ENCODE data around the gene GALNTL6. TPM values are rescaled to one million over a fixed set of nuclear protein-coding genes. Genes with fewer than 3 reads are reported as not detected.
"Not testable (repeated sequence)": the region's sequence is repeated elsewhere in the genome, so short reads cannot be mapped to it uniquely, and the experiment has no call there.

GALNTL6 gene
- total and polyA plus RNA-seq, 3 experiments from 2014 or later: not detected

- H3K4me3 Mint-ChIP-seq, POLR2A ChIA-PET: not testable (repeated sequence)
These were observed 1164.4 kb downstream of the GALNTL6 start for GRCh38 chr4:172977491-172978041.

GRCh38 chr4:172978848-172979247, 1165.6 kb downstream of the GALNTL6 start:
- Histone ChIP-seq H3K36me3 (ENCODE audit: insufficient read depth, low read length) (no peaks in the 10 kb centered on the region), H3K27me3 (ENCODE audit: insufficient read depth, low read length, poor library complexity, severe bottlenecking) (no peaks in the 10 kb centered on the region), H3K4me3 (ENCODE audit: low read length) (no peak overlapping the region), H3K4me1 (ENCODE audit: insufficient read depth, low read length) (no peaks in the 10 kb centered on the region), H3K27ac (ENCODE audit: low read depth, low read length) (no peak overlapping the region), H3K9me3 (ENCODE audit: low read length) (no peaks in the 10 kb centered on the region)
- no peak overlapping the region for H3K4me3 Mint-ChIP-seq
- no peaks in the 10 kb centered on the region for H3K4me1 Mint-ChIP-seq
- POLR2A ChIA-PET: no interaction called here
- H3K27ac Mint-ChIP-seq: no peak overlapping the region
- CTCF ChIA-PET: no interaction called here
- no peaks in the 10 kb centered on the region for H3K9me3 Mint-ChIP-seq
- DNase-seq: no peak
- H3K27me3 Mint-ChIP-seq: peaks cover 6 to 11% of the 10 kb centered on the region in 2 donors
- no peaks in the 10 kb centered on the region for H3K36me3 Mint-ChIP-seq

More at GRCh38 chr4:172977491-172978041, 1164.4 kb downstream of the GALNTL6 start:
- H3K36me3 ChIP-seq (ENCODE audit: insufficient read depth, low read length); H3K4me1 Mint-ChIP-seq; H3K27ac ChIP-seq (ENCODE audit: low read depth, low read length); H3K36me3 Mint-ChIP-seq; CTCF ChIA-PET; H3K4me1 ChIP-seq (ENCODE audit: insufficient read depth, low read length); DNase-seq; H3K9me3 ChIP-seq (ENCODE audit: low read length); H3K4me3 ChIP-seq (ENCODE audit: low read length); H3K27me3 ChIP-seq (ENCODE audit: insufficient read depth, low read length, poor library complexity, severe bottlenecking); H3K9me3 Mint-ChIP-seq: not testable (repeated sequence)
- peaks cover 6 to 10% of the 10 kb centered on the region in 2 donors for H3K27me3 Mint-ChIP-seq
- peak overlapping the region in 1 of 8 donors; percentile 11 for H3K27ac Mint-ChIP-seq

GRCh38 chr4:172979332-172979731, 1166.1 kb downstream of the GALNTL6 start:
- Histone ChIP-seq H3K4me1 (ENCODE audit: insufficient read depth, low read length) (no peaks in the 10 kb centered on the region), H3K36me3 (ENCODE audit: insufficient read depth, low read length) (no peaks in the 10 kb centered on the region), H3K27me3 (ENCODE audit: insufficient read depth, low read length, poor library complexity, severe bottlenecking) (no peaks in the 10 kb centered on the region), H3K27ac (ENCODE audit: low read depth, low read length) (no peak overlapping the region), H3K4me3 (ENCODE audit: low read length) (no peak overlapping the region), H3K9me3 (ENCODE audit: low read length) (no peaks in the 10 kb centered on the region)
- Mint-ChIP-seq H3K4me3 (no peak overlapping the region), H3K4me1 (no peaks in the 10 kb centered on the region), H3K27ac (no peak overlapping the region), H3K27me3 (peaks cover 10 to 16% of the 10 kb centered on the region in 2 donors), H3K36me3 (no peaks in the 10 kb centered on the region), H3K9me3 (no peaks in the 10 kb centered on the region)
- no peak for DNase-seq
- ChIA-PET POLR2A (no interaction called here), CTCF (no interaction called here)

- H3K36me3 Mint-ChIP-seq: no peaks in the 10 kb centered on the region
- no peak overlapping the region for H3K4me3 ChIP-seq (ENCODE audit: low read length)
- H3K4me1 Mint-ChIP-seq: no peaks in the 10 kb centered on the region
- H3K27me3 Mint-ChIP-seq: peaks cover 10 to 17% of the 10 kb centered on the region in 2 donors
- no peak overlapping the region for H3K27ac ChIP-seq (ENCODE audit: low read depth, low read length)
- DNase-seq: no peak
- ChIA-PET CTCF (no interaction called here), POLR2A (no interaction called here)
- H3K36me3 ChIP-seq (ENCODE audit: insufficient read depth, low read length): no peaks in the 10 kb centered on the region
- H3K4me3 Mint-ChIP-seq: no peak overlapping the region
- no peak overlapping the region for H3K27ac Mint-ChIP-seq
- H3K27me3 ChIP-seq (ENCODE audit: insufficient read depth, low read length, poor library complexity, severe bottlenecking): no peaks in the 10 kb centered on the region
- H3K4me1 ChIP-seq (ENCODE audit: insufficient read depth, low read length): no peaks in the 10 kb centered on the region
- H3K9me3 ChIP-seq (ENCODE audit: low read length): no peaks in the 10 kb centered on the region
- H3K9me3 Mint-ChIP-seq: no peaks in the 10 kb centered on the region
These were observed 1167.0 kb downstream of the GALNTL6 start for GRCh38 chr4:172980219-172980618.

- POLR2A ChIA-PET: no interaction called here
- Mint-ChIP-seq H3K9me3 (no peaks in the 10 kb centered on the region), H3K4me1 (no peaks in the 10 kb centered on the region)
These were observed 1169.0 kb downstream of the GALNTL6 start for GRCh38 chr4:172982151-172982590.

GRCh38 chr4:172983014-172983413, 1169.8 kb downstream of the GALNTL6 start:
- H3K4me1 Mint-ChIP-seq: no peaks in the 10 kb centered on the region
- POLR2A ChIA-PET: no interaction called here

More at GRCh38 chr4:172982151-172982590, 1169.0 kb downstream of the GALNTL6 start:
- Mint-ChIP-seq H3K4me3 (no peak overlapping the region), H3K27me3 (peaks cover 8 to 17% of the 10 kb centered on the region in 2 donors), H3K36me3 (no peaks in the 10 kb centered on the region), H3K27ac (no peak overlapping the region)
- CTCF ChIA-PET: no interaction called here
- H3K36me3 ChIP-seq (ENCODE audit: insufficient read depth, low read length): no peaks in the 10 kb centered on the region
- DNase-seq: no peak
- H3K9me3 ChIP-seq (ENCODE audit: low read length): no peaks in the 10 kb centered on the region
- H3K4me1 ChIP-seq (ENCODE audit: insufficient read depth, low read length): no peaks in the 10 kb centered on the region
- H3K4me3 ChIP-seq (ENCODE audit: low read length): no peak overlapping the region
- H3K27me3 ChIP-seq (ENCODE audit: insufficient read depth, low read length, poor library complexity, severe bottlenecking): no peaks in the 10 kb centered on the region
- no peak overlapping the region for H3K27ac ChIP-seq (ENCODE audit: low read depth, low read length)

GRCh38 chr4:172983631-172984030, 1170.4 kb downstream of the GALNTL6 start:
- H3K27me3 Mint-ChIP-seq: peaks cover 8 to 17% of the 10 kb centered on the region in 2 donors
- DNase-seq: no peak
- no peaks in the 10 kb centered on the region for H3K4me1 Mint-ChIP-seq
- ChIA-PET CTCF (no interaction called here), POLR2A (no interaction called here)
- no peaks in the 10 kb centered on the region for H3K9me3 ChIP-seq (ENCODE audit: low read length)
- H3K36me3 Mint-ChIP-seq: peaks cover 0 to 4% (median 0%) of the 10 kb centered on the region in 3 donors
- H3K4me3 ChIP-seq (ENCODE audit: low read length): no peak overlapping the region
- H3K4me3 Mint-ChIP-seq: no peak overlapping the region
- no peaks in the 10 kb centered on the region for H3K36me3 ChIP-seq (ENCODE audit: insufficient read depth, low read length)
- no peaks in the 10 kb centered on the region for H3K27me3 ChIP-seq (ENCODE audit: insufficient read depth, low read length, poor library complexity, severe bottlenecking)
- peaks cover 3 to 9% (median 6%) of the 10 kb centered on the region in 5 donors for H3K9me3 Mint-ChIP-seq
- no peaks in the 10 kb centered on the region for H3K4me1 ChIP-seq (ENCODE audit: insufficient read depth, low read length)
- H3K27ac Mint-ChIP-seq: no peak overlapping the region
- H3K27ac ChIP-seq (ENCODE audit: low read depth, low read length): no peak overlapping the region

More at GRCh38 chr4:172983014-172983413, 1169.8 kb downstream of the GALNTL6 start:
- DNase-seq: no peak
- Histone ChIP-seq H3K27ac (ENCODE audit: low read depth, low read length) (no peak overlapping the region), H3K9me3 (ENCODE audit: low read length) (no peaks in the 10 kb centered on the region), H3K4me3 (ENCODE audit: low read length) (no peak overlapping the region), H3K4me1 (ENCODE audit: insufficient read depth, low read length) (no peaks in the 10 kb centered on the region), H3K36me3 (ENCODE audit: insufficient read depth, low read length) (no peaks in the 10 kb centered on the region), H3K27me3 (ENCODE audit: insufficient read depth, low read length, poor library complexity, severe bottlenecking) (no peaks in the 10 kb centered on the region)
- H3K4me3 Mint-ChIP-seq: no peak overlapping the region
- peaks cover under 1 to 4% (median 3%) of the 10 kb centered on the region in 5 donors for H3K9me3 Mint-ChIP-seq
- CTCF ChIA-PET: no interaction called here
- no peak overlapping the region for H3K27ac Mint-ChIP-seq
- H3K27me3 Mint-ChIP-seq: peaks cover 8 to 17% of the 10 kb centered on the region in 2 donors
- peaks cover 0 to 2% (median 0%) of the 10 kb centered on the region in 3 donors for H3K36me3 Mint-ChIP-seq

- Histone ChIP-seq H3K4me1 (ENCODE audit: insufficient read depth, low read length) (no peaks in the 10 kb centered on the region), H3K36me3 (ENCODE audit: insufficient read depth, low read length) (no peaks in the 10 kb centered on the region), H3K9me3 (ENCODE audit: low read length) (no peaks in the 10 kb centered on the region), H3K27ac (ENCODE audit: low read depth, low read length) (no peak overlapping the region), H3K27me3 (ENCODE audit: insufficient read depth, low read length, poor library complexity, severe bottlenecking) (no peaks in the 10 kb centered on the region), H3K4me3 (ENCODE audit: low read length) (no peak overlapping the region)
- peaks cover 6 to 10% (median 8%) of the 10 kb centered on the region in 5 donors for H3K9me3 Mint-ChIP-seq
- DNase-seq: no peak
- POLR2A ChIA-PET: no interaction called here
- H3K27me3 Mint-ChIP-seq: peaks cover 14 to 17% of the 10 kb centered on the region in 2 donors
- H3K4me1 Mint-ChIP-seq: no peaks in the 10 kb centered on the region
- H3K36me3 Mint-ChIP-seq: peaks cover 0 to 4% (median 0%) of the 10 kb centered on the region in 3 donors
- no peak overlapping the region for H3K4me3 Mint-ChIP-seq
- CTCF ChIA-PET: no interaction called here
- H3K27ac Mint-ChIP-seq: no peak overlapping the region
These were observed 1172.3 kb downstream of the GALNTL6 start for GRCh38 chr4:172985552-172985951.

Measured in CD8-positive, alpha-beta memory T cell (primary cell).